A673 (cell line): ENCODE results near the gene ETFA. TPM values are rescaled to one million over a fixed set of nuclear protein-coding genes. Genes with fewer than 3 reads are reported as not detected.

Source experiments
- BruUV-seq: library from RNA; stranded (reverse); fragments of 400-500 nt; replicated peaks from 2 replicates; lab custom pipeline; 2021; lab: Mats Ljungman, UMichigan
- CTCF ChIA-PET: fragments of 300-600 bp; sonication (Branson Sonifier 250); formaldehyde crosslinking; loops from one replicate; lab custom pipeline; 2022; ENCODE audit warnings: antibody characterized with exemption; lab: Charles Lee
- POLR2A ChIA-PET: fragments of 300-600 bp; sonication (Branson Sonifier 250); formaldehyde crosslinking; loops from one replicate; lab custom pipeline; 2022; ENCODE audit warnings: antibody characterized with exemption; ENCODE audit not compliant: low non-redundant PET; lab: Charles Lee
- DNase-seq: peaks from one replicate; pipeline ENCODE4 v3.0.0-alpha.2; 2015; ENCODE audit warnings: low spot score
- H3K27ac ChIP-seq: fragments of 200-600 bp; sonication (generic); 2 replicates; pipeline ENCODE4 v1.5.1; 2016; ENCODE audit warnings: mixed run types, low read depth, mild to moderate bottlenecking, mixed read lengths, antibody characterized with exemption, low read length; ENCODE audit not compliant: poor library complexity, severe bottlenecking
- H3K27me3 ChIP-seq: fragments of 200-600 bp; sonication (generic); replicated peaks from 2 replicates; pipeline ENCODE4 v1.6.1; 2017; ENCODE audit warnings: mixed run types, low read depth, mild to moderate bottlenecking, mixed read lengths, antibody characterized with exemption, low read length; ENCODE audit not compliant: insufficient read depth, poor library complexity
- H3K36me3 ChIP-seq: fragments of 200-600 bp; sonication (generic); 2 replicates; pipeline ENCODE4 v1.6.1; 2016; ENCODE audit warnings: mixed run types, mild to moderate bottlenecking, mixed read lengths, antibody characterized with exemption, low read length; ENCODE audit not compliant: insufficient read depth, poor library complexity, severe bottlenecking
- H3K4me1 ChIP-seq: fragments of 200-600 bp; sonication (generic); 2 replicates; pipeline ENCODE4 v1.6.1; 2017; ENCODE audit warnings: mixed run types, mild to moderate bottlenecking, mixed read lengths, antibody characterized with exemption, low read length; ENCODE audit not compliant: insufficient read depth, poor library complexity, severe bottlenecking
- H3K4me3 ChIP-seq: fragments of 200-600 bp; sonication (generic); 2 replicates; pipeline ENCODE4 v1.5.1; 2016; ENCODE audit warnings: low read depth, mixed run types, mild to moderate bottlenecking, mixed read lengths, low read length; ENCODE audit not compliant: poor library complexity, severe bottlenecking
- H3K9me3 ChIP-seq: fragments of 200-600 bp; sonication (generic); 2 replicates; pipeline ENCODE4 v1.6.1; 2016; ENCODE audit warnings: mixed run types, low read depth, mild to moderate bottlenecking, mixed read lengths, antibody characterized with exemption, low read length; ENCODE audit not compliant: poor library complexity, severe bottlenecking
- EZH2 ChIP-seq: fragments of 200-600 bp; sonication (generic); IDR thresholded peaks from 2 replicates; pipeline ENCODE4 v1.6.1; 2017; ENCODE audit warnings: borderline replicate concordance, low read depth, mild to moderate bottlenecking, mixed read lengths, antibody characterized with exemption, low read length; ENCODE audit not compliant: poor library complexity, severe bottlenecking
- intact Hi-C: fragments of 100-400 bp; cut with micrococcal nuclease; formaldehyde crosslinking; loops from one replicate; pipeline ENCODE4 v1.10.0; 2022; ENCODE audit not compliant: unreplicated experiment
- total RNA-seq: library from RNA; stranded (reverse); gene quantifications from 2 replicates; pipeline ENCODE4 v1.2.3, GENCODE V29; 2021
- TF ChIP-seq, protein P1 (sequence below): fragments of 300-800, 200-600 bp; sonication (generic); conservative IDR thresholded peaks from 2 replicates; pipeline ENCODE4 v1.5.1; 2017; ENCODE audit warnings: low read depth, mild to moderate bottlenecking, antibody characterized with exemption, low read length, moderate library complexity, mixed read lengths

ETFA gene
- total RNA-seq, 1 experiment from 2014 or later: 133 TPM

DNA sequence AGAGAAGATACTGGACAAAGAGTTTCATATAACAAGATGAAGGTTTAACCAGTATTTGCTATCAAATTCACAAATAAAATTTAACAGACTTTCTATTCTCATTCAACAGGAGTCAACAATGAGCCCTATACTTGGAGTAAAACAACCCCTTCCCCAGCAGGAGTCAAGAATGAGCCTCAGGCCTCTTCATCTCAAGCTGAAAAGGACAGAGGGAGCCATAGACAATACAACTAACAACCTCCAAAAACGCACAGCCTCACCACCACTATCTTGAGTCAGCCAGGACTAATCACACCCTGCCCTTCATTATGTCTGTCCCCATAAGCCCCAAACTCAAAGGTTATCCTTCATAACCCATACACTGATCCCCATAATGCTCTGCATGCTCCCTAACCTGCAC is 36.4 kb downstream of the ETFA start:
- TF ChIP-seq EZH2: no peak
- TF ChIP-seq, protein P1, sequence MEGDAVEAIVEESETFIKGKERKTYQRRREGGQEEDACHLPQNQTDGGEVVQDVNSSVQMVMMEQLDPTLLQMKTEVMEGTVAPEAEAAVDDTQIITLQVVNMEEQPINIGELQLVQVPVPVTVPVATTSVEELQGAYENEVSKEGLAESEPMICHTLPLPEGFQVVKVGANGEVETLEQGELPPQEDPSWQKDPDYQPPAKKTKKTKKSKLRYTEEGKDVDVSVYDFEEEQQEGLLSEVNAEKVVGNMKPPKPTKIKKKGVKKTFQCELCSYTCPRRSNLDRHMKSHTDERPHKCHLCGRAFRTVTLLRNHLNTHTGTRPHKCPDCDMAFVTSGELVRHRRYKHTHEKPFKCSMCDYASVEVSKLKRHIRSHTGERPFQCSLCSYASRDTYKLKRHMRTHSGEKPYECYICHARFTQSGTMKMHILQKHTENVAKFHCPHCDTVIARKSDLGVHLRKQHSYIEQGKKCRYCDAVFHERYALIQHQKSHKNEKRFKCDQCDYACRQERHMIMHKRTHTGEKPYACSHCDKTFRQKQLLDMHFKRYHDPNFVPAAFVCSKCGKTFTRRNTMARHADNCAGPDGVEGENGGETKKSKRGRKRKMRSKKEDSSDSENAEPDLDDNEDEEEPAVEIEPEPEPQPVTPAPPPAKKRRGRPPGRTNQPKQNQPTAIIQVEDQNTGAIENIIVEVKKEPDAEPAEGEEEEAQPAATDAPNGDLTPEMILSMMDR: no peak
- ChIA-PET CTCF (no interaction called here), POLR2A (no interaction called here)
- Histone ChIP-seq H3K4me3 (no peak overlapping the region), H3K4me1 (no peaks in the 10 kb centered on the region), H3K9me3 (no peaks in the 10 kb centered on the region), H3K36me3 (peaks cover 4% of the 10 kb centered on the region), H3K27me3 (no peaks in the 10 kb centered on the region), H3K27ac (no peak overlapping the region)
- intact Hi-C loops: no loop called here
- no TSS peak for BruUV-seq
- no peak for DNase-seq

DNA sequence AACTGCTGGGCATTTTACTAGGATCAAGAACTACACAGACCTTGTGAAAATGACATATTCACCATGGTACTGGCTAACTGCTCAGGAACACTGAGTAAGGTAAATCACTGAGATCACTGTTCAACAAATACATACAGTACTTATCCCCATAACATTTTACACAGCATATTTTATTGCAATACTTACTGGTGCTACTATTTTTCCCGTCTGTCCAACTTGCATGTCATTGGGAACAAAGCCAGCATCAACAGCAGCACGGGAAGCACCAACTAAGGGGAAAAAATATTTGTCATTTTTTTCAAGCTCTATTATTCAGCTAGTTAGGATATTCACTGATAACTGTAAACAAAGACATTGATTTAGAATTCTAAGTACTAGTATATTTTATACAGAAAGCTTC is 37.0 kb downstream of the ETFA start:
- Histone ChIP-seq H3K27ac (no peak overlapping the region), H3K4me1 (no peaks in the 10 kb centered on the region), H3K9me3 (no peaks in the 10 kb centered on the region), H3K36me3 (peaks cover 4% of the 10 kb centered on the region), H3K27me3 (no peaks in the 10 kb centered on the region), H3K4me3 (no peak overlapping the region)
- no peak for TF ChIP-seq EZH2
- TF ChIP-seq, protein P1: no peak
- no peak for DNase-seq
- CTCF ChIA-PET: no interaction called here
- intact Hi-C loops: no loop called here
- no TSS peak for BruUV-seq
- POLR2A ChIA-PET: no interaction called here

DNA sequence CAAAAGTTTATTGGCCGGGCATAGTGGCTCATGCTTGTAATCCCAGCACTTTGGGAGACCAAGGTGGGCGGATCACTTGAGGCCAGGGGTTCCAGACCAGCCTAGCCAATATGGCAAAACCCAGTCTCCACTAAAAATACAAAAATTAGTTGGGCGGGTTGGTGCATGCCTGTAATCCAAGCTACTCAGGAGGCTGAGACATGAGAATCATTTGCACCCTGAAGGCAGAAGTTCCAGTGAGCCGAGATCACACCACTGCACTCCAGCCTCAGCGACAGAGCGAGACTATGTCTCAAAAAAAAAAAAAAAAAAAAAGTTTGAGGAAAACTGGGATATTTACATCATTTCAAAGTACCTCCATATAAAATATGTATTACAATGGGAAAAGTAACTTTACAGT is 40.4 kb downstream of the ETFA start:
- no peaks in the 10 kb centered on the region for H3K27me3 ChIP-seq
- no peak for DNase-seq
- no peaks in the 10 kb centered on the region for H3K9me3 ChIP-seq
- no peaks in the 10 kb centered on the region for H3K4me1 ChIP-seq
- CTCF ChIA-PET: interaction anchor here (0.7 kb wide), 1 partner anchor 59 kb away, joined by 14 read pairs; no protein-coding TSS in a partner anchor
- no TSS peak for BruUV-seq
- H3K36me3 ChIP-seq: peaks cover 4% of the 10 kb centered on the region
- intact Hi-C loops: no loop called here
- POLR2A ChIA-PET: no interaction called here
- TF ChIP-seq EZH2: no peak
- TF ChIP-seq, protein P1: no peak
- no peak overlapping the region for H3K4me3 ChIP-seq
- H3K27ac ChIP-seq: no peak overlapping the region
